COR-L47 (cell line): Measurements from ENCODE around the gene SPOP.
"Not testable (repeated sequence)": the region's sequence is repeated elsewhere in the genome, so short reads cannot be mapped to it uniquely, and the experiment has no call there.

Experiments
- DNase-seq: peaks from one replicate; lab custom pipeline; 2025; lab: John Stamatoyannopoulos, UW

The SPOP gene

GRCh38 chr17:49695698-49696232 lies 17.9 kb upstream of the SPOP start:
- DNase-seq, result no peak

- DNase-seq, result peak; percentile 9
Measured at GRCh38 chr17:49694847-49695697, 17.2 kb upstream of the SPOP start.

- no peak for DNase-seq
Measured at GRCh38 chr17:49692751-49693150, 14.9 kb upstream of the SPOP start.

- DNase-seq, result no peak
Measured at GRCh38 chr17:49691677-49692191, 13.8 kb upstream of the SPOP start.

- DNase-seq, result no peak
Measured at GRCh38 chr17:49691086-49691676, 13.3 kb upstream of the SPOP start.

GRCh38 chr17:49690256-49690655 lies 12.4 kb upstream of the SPOP start:
- DNase-seq, result no peak

GRCh38 chr17:49688848-49689247 lies 11.0 kb upstream of the SPOP start:
- no peak for DNase-seq

GRCh38 chr17:49687878-49688491 lies 10.1 kb upstream of the SPOP start:
- DNase-seq, result no peak

GRCh38 chr17:49681106-49681979 lies 3.4 kb upstream of the SPOP start:
- no peak for DNase-seq

GRCh38 chr17:49680314-49680713 lies 2.4 kb upstream of the SPOP start:
- DNase-seq, result no peak

- peak; percentile 89 for DNase-seq
Measured at GRCh38 chr17:49677134-49677932, 564 bp downstream of the SPOP start.

- DNase-seq, result no peak
Measured at GRCh38 chr17:49676276-49676868, 1.5 kb downstream of the SPOP start.

- no peak for DNase-seq
Measured at GRCh38 chr17:49674507-49674906, 3.4 kb downstream of the SPOP start.

GRCh38 chr17:49673679-49674078 lies 4.2 kb downstream of the SPOP start:
- DNase-seq, result not testable (repeated sequence)

GRCh38 chr17:49670641-49671040 lies 7.3 kb downstream of the SPOP start:
- DNase-seq, result no peak

GRCh38 chr17:49670002-49670401 lies 7.9 kb downstream of the SPOP start:
- no peak for DNase-seq

GRCh38 chr17:49667854-49668253 lies 10.0 kb downstream of the SPOP start:
- no peak for DNase-seq

- DNase-seq, result no peak
Measured at GRCh38 chr17:49664706-49665211, 13.1 kb downstream of the SPOP start.

GRCh38 chr17:49659661-49660382 lies 18.1 kb downstream of the SPOP start:
- no peak for DNase-seq

GRCh38 chr17:49656247-49656646 lies 21.6 kb downstream of the SPOP start:
- DNase-seq, result no peak
